ENCODE results near the gene AGO1. TPM values are rescaled to one million over a fixed set of nuclear protein-coding genes. Genes with fewer than 3 reads are reported as not detected.
"Not testable (repeated sequence)": the region's sequence is repeated elsewhere in the genome, so short reads cannot be mapped to it uniquely, and the experiment has no call there.

AGO1 gene
- total RNA-seq, 1 experiment from 2014 or later = 5.0 TPM

DNA sequence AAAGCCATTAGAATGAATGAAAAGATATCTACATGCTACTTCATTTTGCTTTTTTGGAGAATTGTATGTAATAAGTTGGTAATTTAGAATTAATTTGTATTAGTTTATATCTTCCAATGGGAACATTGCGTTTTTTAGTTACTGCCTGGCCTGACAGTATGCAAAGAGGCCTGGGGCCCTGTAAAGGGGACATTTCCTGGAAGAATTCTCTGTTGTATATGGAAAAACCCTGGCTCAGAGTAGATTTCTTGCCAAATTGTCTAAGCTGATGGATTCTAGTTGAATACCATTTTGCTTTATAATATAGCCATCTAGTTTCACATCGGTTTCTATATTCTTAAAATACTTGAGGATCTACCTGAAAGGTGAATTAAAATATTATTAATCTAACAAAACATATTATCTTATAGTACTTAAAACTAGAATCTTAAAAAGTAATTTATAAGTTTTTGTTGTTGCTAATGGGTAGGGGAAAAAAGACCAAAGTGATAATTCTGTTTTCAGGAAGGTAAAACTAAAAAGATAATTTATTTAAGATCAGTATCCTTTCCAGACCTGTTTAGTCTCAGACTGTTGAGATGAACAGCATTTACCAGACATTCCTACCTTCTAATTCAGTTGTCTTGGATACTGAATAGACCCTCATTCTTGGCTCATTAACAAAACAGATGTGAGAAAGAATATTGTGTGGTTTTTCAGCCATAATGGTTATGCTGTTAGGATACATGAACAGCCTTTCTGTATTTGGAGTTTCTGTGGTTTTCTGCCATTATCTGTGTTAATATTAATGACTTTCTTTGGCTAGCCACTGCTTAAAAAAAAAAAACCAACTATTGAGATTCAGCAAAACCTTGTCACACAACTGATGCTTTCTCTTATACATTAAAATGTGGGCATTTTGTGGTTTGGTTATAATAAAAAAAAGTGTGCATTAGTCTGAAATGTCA, 52.7 kb downstream of the AGO1 start:
- DNase-seq (ENCODE audit: low read depth) = no peak
- in situ Hi-C loops (cut with HindIII; ENCODE audit: low pct_unique_long_range_greater_than_20kb, low sequenced_read_pairs) = no loop called here

DNA sequence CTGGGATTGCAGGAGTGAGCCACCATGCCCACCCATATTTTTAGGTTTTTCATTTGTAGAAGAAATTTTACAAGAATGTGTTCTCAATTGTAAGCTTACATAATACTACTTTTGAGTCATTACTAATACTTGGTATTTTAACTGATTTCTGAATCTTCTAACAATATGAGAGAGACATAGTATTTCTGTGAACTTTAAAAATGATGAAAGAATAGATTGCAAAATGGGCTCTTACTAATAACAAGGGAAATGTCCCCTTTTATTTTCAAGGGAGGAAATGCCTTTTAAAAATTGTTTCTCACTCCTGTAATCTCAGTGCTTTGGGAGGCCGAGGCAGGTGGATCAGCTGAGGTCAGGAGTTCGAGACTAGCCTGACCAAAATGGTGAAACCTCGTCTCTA, 53.8 kb downstream of the AGO1 start:
- DNase-seq (ENCODE audit: low read depth) = no peak
- in situ Hi-C loops (cut with HindIII; ENCODE audit: low pct_unique_long_range_greater_than_20kb, low sequenced_read_pairs) = no loop called here

DNA sequence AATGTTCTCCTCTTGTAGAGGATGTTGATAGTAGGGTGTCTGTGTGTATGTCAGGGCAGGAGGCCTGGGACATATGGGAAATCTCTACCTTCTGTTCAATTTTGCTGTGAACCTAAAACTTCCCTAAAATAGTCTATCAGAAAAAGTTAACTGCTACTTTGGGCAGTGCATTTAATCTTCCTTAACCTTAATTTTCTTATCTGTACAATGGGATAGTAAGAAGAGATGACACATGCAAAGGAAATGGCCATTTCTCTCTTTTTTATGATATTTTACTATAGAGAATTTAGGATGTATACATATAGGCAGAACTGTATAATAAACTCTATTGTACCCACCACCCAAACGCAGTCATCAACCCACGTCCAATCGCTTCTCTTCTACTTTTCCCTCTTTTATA, 56.5 kb downstream of the AGO1 start:
- in situ Hi-C loops (cut with HindIII; ENCODE audit: low pct_unique_long_range_greater_than_20kb, low sequenced_read_pairs) = no loop called here
- no peak for DNase-seq (ENCODE audit: low read depth)

DNA sequence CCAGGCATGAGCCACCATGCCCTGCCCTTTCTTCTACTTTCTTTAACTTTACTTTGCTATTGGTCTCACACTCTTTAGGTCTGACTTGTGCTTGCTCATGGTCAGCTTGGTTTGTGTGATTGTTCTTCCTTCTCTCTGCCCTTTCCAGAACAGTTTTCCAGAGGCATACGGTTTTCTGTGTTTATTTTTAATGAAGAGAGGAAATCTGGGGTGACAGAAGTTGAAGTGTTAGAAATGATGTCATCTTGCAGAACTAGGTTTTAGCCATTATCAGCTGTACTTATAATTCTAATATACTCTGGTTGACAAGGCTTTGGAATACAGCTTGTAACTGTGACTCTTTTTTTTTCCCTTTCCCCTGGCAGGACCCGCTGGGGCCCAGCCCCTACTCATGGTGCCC, 62.3 kb downstream of the AGO1 start:
- in situ Hi-C loops (cut with HindIII; ENCODE audit: low pct_unique_long_range_greater_than_20kb, low sequenced_read_pairs) = no loop called here

DNA sequence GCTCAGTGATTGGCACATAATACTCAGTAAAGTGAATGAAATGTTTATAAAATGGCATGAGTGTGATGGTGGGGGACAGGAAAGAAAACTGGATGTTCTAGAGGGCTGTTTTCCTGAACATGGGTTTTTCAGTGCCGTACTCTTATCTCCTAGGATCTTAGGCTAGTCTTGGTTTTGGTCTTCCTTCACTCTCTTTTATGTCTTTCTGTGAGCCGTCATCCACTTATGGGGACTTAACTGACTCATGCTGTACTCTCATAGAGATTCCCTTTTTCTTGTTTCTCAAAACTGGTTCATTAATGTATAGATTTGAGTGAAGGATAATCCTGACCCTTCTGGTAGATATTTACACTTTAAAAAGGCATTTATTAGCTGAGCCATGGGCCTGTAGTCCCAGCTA, 64.5 kb downstream of the AGO1 start:
- in situ Hi-C loops (cut with HindIII; ENCODE audit: low pct_unique_long_range_greater_than_20kb, low sequenced_read_pairs) = no loop called here
- no peak for DNase-seq (ENCODE audit: low read depth)

More for the DNA sequence above, 62.3 kb downstream of the AGO1 start:
- no peak for DNase-seq (ENCODE audit: low read depth)

DNA sequence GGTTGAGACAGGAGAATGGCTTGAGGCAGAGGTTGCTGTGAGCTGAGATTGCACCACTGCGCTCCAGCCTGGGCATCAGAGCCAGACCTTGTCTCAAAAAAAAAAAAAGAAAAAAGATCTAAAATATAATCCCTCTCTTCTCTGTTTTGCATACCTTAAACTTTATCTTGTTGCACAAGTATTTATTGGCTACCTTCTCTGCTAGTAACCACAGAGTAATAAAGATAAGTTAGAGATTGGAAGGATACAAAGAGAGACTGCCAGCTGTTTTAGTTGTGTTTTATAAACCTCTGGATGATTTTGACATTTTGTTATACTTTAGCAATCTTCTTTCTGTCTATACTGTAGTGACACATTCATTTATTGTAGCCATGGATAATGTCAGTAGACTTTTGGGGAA, 75.5 kb downstream of the AGO1 start:
- DNase-seq (ENCODE audit: low read depth) = no peak
- in situ Hi-C loops (cut with HindIII; ENCODE audit: low pct_unique_long_range_greater_than_20kb, low sequenced_read_pairs) = no loop called here

DNA sequence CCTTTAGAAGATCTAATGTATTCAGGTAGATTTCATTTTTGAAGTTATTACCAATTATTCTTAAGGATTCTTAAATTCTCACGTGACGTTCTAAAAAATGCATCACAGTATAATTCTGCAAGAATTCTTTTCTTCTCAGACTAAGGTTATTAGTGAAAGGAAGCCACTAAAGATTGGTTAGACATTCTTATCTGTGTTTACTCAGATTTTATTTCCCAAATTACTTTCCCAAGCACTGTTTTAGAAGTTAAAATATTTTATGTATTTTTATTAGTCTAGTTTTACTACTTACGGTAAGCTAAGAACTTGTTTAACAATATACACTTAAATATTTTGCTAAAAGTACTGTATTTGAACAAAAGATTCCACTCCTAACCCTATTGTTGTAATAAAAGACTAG, 76.3 kb downstream of the AGO1 start:
- in situ Hi-C loops (cut with HindIII; ENCODE audit: low pct_unique_long_range_greater_than_20kb, low sequenced_read_pairs) = no loop called here
- DNase-seq (ENCODE audit: low read depth) = no peak

DNA sequence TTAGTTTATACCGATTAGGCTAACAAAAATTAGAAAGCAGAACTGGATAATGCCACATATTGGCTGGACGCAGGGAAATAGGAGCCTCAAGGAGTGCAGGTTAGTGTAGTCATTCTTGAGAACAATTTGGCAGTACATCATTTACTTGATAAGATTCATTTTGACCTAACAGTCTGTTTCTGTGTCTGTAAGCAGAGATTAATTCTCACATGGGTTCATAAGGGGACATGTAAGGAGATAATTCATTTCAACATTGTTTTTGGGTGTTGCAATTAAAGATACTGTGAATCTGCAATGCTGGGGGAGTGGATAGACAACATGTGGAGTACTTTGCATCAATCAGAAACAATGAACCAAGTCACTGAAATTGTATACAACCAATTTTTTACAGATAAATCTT, 79.9 kb downstream of the AGO1 start:
- in situ Hi-C loops (cut with HindIII; ENCODE audit: low pct_unique_long_range_greater_than_20kb, low sequenced_read_pairs) = no loop called here

DNA sequence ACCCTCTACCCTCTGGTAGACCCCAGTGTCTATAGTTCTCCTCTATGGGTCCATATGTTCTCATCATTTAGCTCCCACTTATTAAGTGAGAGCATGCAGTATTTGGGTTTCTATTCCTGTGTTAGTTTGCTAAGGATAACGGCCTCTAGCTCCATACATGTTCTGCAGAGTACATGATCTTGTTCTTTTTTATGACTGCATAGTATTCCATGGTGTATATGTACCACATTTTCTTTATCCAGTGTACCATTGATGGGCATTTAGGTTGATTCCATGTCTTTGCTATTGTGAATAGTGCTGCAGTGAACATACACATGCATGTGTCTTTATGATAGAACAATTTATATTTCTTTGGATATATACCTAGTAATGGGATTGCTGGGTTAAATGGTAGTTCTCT, 81.3 kb downstream of the AGO1 start:
- DNase-seq (ENCODE audit: low read depth); in situ Hi-C loops (cut with HindIII; ENCODE audit: low pct_unique_long_range_greater_than_20kb, low sequenced_read_pairs): not testable (repeated sequence)

More for the DNA sequence above, 79.9 kb downstream of the AGO1 start:
- DNase-seq (ENCODE audit: low read depth) = no peak

DNA sequence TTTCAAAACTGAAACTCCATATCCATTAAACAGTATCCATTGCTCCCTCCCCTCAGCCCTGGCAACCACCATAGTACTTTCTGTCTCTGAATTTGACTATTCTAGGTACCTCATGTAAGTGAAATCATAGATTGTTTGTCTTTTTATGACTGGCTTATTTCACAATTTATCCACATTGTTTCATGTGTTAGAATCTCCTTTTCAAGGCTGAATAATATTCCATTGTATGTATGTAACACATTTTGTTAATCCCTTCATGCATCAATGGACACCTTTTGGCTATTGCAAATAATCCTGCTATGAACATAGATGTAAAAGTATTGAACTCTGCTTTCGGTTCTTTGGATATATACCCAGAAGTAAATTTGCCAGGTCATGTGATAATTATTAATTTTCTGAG, 85.4 kb downstream of the AGO1 start:
- in situ Hi-C loops (cut with HindIII; ENCODE audit: low pct_unique_long_range_greater_than_20kb, low sequenced_read_pairs) = no loop called here
- no peak for DNase-seq (ENCODE audit: low read depth)

DNA sequence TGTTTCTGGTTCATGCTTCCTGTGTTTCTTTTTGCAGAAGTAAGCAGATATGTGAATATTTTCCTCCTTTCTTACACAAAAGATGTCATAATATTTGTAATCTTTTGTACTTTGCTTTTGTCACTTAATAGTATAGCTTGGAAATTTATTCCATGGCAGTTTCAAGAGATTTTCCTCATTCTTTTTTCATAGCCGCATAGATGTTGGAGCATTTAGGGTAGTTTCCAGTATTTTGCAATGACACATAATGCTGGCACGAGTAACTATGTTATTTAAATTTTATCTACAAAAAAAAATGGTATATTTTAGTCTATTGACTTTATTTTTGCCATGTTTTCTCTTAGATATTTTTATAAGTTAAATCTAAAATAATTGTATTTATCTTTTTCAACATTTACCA, 88.6 kb downstream of the AGO1 start:
- DNase-seq (ENCODE audit: low read depth) = no peak
- in situ Hi-C loops (cut with HindIII; ENCODE audit: low pct_unique_long_range_greater_than_20kb, low sequenced_read_pairs) = no loop called here

DNA sequence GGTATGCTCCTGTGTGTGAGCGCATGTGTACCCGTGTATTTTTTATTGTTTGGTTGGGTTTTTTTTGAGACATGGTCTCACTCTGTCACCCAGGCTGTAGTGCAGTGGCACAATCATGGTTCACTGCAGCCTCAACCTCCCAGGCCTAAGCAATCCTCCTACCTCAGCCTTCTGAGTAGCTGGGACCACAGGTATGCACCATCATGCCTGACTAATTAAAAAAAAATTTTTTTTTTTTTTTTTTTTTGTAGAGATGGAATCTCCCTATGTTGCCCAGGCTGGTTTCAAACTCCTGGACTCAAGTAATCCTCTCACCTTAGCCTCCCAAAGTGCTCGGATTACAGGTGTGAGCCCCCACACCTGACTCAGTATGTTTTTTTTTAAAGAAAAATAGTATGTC, 89.6 kb downstream of the AGO1 start:
- in situ Hi-C loops (cut with HindIII; ENCODE audit: low pct_unique_long_range_greater_than_20kb, low sequenced_read_pairs); DNase-seq (ENCODE audit: low read depth): not testable (repeated sequence)

DNA sequence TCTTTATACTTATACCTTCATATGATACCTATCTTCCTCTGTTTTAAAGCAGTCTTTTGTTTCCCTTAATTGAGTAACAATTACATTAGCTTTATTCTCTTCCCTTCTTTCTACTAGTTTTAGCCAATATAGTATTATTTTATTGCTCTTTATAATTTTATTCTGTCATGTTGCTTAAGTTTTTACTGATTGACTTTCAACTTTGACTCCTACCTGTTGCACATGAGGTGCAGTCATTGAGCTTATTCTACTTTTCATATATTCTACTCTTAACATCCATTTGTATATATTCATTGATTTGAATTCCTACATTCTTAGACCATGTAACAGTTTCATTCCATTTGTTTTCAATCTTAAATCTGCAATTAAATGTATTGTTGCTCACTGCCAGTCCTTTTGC, 97.1 kb downstream of the AGO1 start:
- DNase-seq (ENCODE audit: low read depth) = no peak
- in situ Hi-C loops (cut with HindIII; ENCODE audit: low pct_unique_long_range_greater_than_20kb, low sequenced_read_pairs) = no loop called here

Other genes with a start within 250 kb of the AGO1 start
- gene PSMB2, start 241.7 kb upstream of the AGO1 start, total RNA-seq (2014; rRNA removed; shearing (Covaris generic); ENCODE audit: low replicate concordance) = 66.0 and 97.4 TPM in 2 replicates
- gene C1orf216, start 164.3 kb upstream of the AGO1 start, total RNA-seq (2014; rRNA removed; shearing (Covaris generic); ENCODE audit: low replicate concordance) = 4.3 and 8.0 TPM in 2 replicates
- 5.1 and 5.8 TPM in 2 replicates for gene CLSPN, start 113.2 kb upstream of the AGO1 start, total RNA-seq (2014; rRNA removed; shearing (Covaris generic); ENCODE audit: low replicate concordance)
- 1.4 and 1.9 TPM in 2 replicates for gene AGO4, start 75.2 kb upstream of the AGO1 start, total RNA-seq (2014; rRNA removed; shearing (Covaris generic); ENCODE audit: low replicate concordance)
- 7.6 and 8.9 TPM in 2 replicates for gene AGO3, start 47.9 kb downstream of the AGO1 start, total RNA-seq (2014; rRNA removed; shearing (Covaris generic); ENCODE audit: low replicate concordance)
- not detected in 2 replicates for gene TEKT2, start 200.9 kb downstream of the AGO1 start, total RNA-seq (2014; rRNA removed; shearing (Covaris generic); ENCODE audit: low replicate concordance)
- gene ADPRS, start 205.7 kb downstream of the AGO1 start, total RNA-seq (2014; rRNA removed; shearing (Covaris generic); ENCODE audit: low replicate concordance) = 73.6 and 83.8 TPM in 2 replicates
- not detected in 2 replicates for gene COL8A2, start 242.0 kb downstream of the AGO1 start, total RNA-seq (2014; rRNA removed; shearing (Covaris generic); ENCODE audit: low replicate concordance)